ENCODE measurements around the gene ANKMY2. TPM values are rescaled to one million over a fixed set of nuclear protein-coding genes. Genes with fewer than 3 reads are reported as not detected.

The ANKMY2 gene
- 9.4 and 11.3 TPM in 2 replicates for total RNA-seq

GRCh38 chr7:16645593-16646471, at the start of gene ANKMY2, which contains the start of gene BZW2:
ANKMY2 (minus strand) TSS chr7:16645754; CDS start chr7:16645573, 181 bp downstream.
BZW2 (plus strand) TSS chr7:16646181; CDS start chr7:16665444, 19,263 bp downstream.
- Mint-ChIP-seq H3K9me3 (no peaks in the 10 kb centered on the region), H3K27me3 (no peaks in the 10 kb centered on the region), H3K36me3 (ENCODE audit: low read depth) (peaks cover 15% of the 10 kb centered on the region), H3K27ac (peak within 1 kb of the TSS; percentile 99), H3K4me3 (peak within 1 kb of the TSS; percentile 99), H3K4me1 (peaks cover 56% of the 10 kb centered on the region)
- TF ChIP-seq, protein P1, sequence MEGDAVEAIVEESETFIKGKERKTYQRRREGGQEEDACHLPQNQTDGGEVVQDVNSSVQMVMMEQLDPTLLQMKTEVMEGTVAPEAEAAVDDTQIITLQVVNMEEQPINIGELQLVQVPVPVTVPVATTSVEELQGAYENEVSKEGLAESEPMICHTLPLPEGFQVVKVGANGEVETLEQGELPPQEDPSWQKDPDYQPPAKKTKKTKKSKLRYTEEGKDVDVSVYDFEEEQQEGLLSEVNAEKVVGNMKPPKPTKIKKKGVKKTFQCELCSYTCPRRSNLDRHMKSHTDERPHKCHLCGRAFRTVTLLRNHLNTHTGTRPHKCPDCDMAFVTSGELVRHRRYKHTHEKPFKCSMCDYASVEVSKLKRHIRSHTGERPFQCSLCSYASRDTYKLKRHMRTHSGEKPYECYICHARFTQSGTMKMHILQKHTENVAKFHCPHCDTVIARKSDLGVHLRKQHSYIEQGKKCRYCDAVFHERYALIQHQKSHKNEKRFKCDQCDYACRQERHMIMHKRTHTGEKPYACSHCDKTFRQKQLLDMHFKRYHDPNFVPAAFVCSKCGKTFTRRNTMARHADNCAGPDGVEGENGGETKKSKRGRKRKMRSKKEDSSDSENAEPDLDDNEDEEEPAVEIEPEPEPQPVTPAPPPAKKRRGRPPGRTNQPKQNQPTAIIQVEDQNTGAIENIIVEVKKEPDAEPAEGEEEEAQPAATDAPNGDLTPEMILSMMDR (IDR thresholded peaks at IDR 0.05): no peak
- ChIA-PET CTCF (interaction anchor here (0.5 to 1.8 kb wide), 2 partner anchors 81 to 115 kb away, joined by 3 to 4 read pairs; no protein-coding TSS in a partner anchor), POLR2A (interaction anchor here (0.6 to 2.6 kb wide), 22 partner anchors 8 to 653 kb away, joined by 3 to 30 read pairs (median 4); partner anchors contain the start of genes AHR, CRPPA and TSPAN13)
- peak; percentile 86 for DNase-seq
- intact Hi-C loops (cut with micrococcal nuclease): loop anchor here (1.0 to 5.0 kb wide), 11 partner anchors 15 to 1696 kb away; partner anchors contain the start of genes AHR, SNX13 and TSPAN13
- ATAC-seq (ENCODE audit: low read depth): peak; percentile 86

- ChIA-PET POLR2A (no interaction called here), CTCF (interaction anchor here (0.8 to 3.7 kb wide), 4 partner anchors 62 to 225 kb away, joined by 3 to 29 read pairs (median 4); no protein-coding TSS in a partner anchor)
- TF ChIP-seq, protein P1 (IDR thresholded peaks at IDR 0.05): no peak
- no peak for DNase-seq
- ATAC-seq (ENCODE audit: low read depth): no peak
- intact Hi-C loops (cut with micrococcal nuclease): loop anchor here (1.0 to 2.0 kb wide), 3 partner anchors 106 to 836 kb away; no protein-coding TSS in a partner anchor
- Mint-ChIP-seq H3K27ac (no peak overlapping the region), H3K36me3 (ENCODE audit: low read depth) (peaks cover 82% of the 10 kb centered on the region), H3K4me3 (no peak overlapping the region), H3K27me3 (no peaks in the 10 kb centered on the region), H3K9me3 (no peaks in the 10 kb centered on the region), H3K4me1 (no peaks in the 10 kb centered on the region)
Observed at GRCh38 chr7:16694806-16695205, 49.3 kb upstream of the ANKMY2 start.

GRCh38 chr7:16693601-16694318, 48.2 kb upstream of the ANKMY2 start:
- no peaks in the 10 kb centered on the region for H3K9me3 Mint-ChIP-seq
- POLR2A ChIA-PET: no interaction called here

GRCh38 chr7:16691241-16691640, 45.7 kb upstream of the ANKMY2 start:
- H3K27me3 Mint-ChIP-seq: no peaks in the 10 kb centered on the region
- no peaks in the 10 kb centered on the region for H3K9me3 Mint-ChIP-seq
- H3K4me1 Mint-ChIP-seq: no peaks in the 10 kb centered on the region
- TF ChIP-seq, protein P1 (IDR thresholded peaks at IDR 0.05): no peak
- ChIA-PET CTCF (no interaction called here), POLR2A (no interaction called here)
- peaks cover 67% of the 10 kb centered on the region for H3K36me3 Mint-ChIP-seq (ENCODE audit: low read depth)
- no peak for DNase-seq
- no peak for ATAC-seq (ENCODE audit: low read depth)
- intact Hi-C loops (cut with micrococcal nuclease): no loop called here
- no peak overlapping the region for H3K4me3 Mint-ChIP-seq
- no peak overlapping the region for H3K27ac Mint-ChIP-seq

More at GRCh38 chr7:16693601-16694318, 48.2 kb upstream of the ANKMY2 start:
- ATAC-seq (ENCODE audit: low read depth) (no peak), DNase-seq (no peak)
- Mint-ChIP-seq H3K4me1 (no peaks in the 10 kb centered on the region), H3K4me3 (no peak overlapping the region), H3K36me3 (ENCODE audit: low read depth) (peaks cover 76% of the 10 kb centered on the region), H3K27me3 (no peaks in the 10 kb centered on the region), H3K27ac (no peak overlapping the region)
- intact Hi-C loops (cut with micrococcal nuclease): loop anchor here (2.0 kb wide), 1 partner anchor 107 kb away; no protein-coding TSS in a partner anchor
- TF ChIP-seq, protein P1 (IDR thresholded peaks at IDR 0.05): no peak
- CTCF ChIA-PET: interaction anchor here (0.9 to 3.7 kb wide), 2 partner anchors 220 to 223 kb away, joined by 3 to 29 read pairs; no protein-coding TSS in a partner anchor
